PC-3 (cell line): ENCODE measurements around the gene MLIP. TPM values are rescaled to one million over a fixed set of nuclear protein-coding genes. Genes with fewer than 3 reads are reported as not detected.

Experiments used
- ATAC-seq: fragments of 200-7000 bp; cut with Tn5 transposase; 2 replicates; pipeline ENCODE4 v1.9.1; 2020; ENCODE audit warnings: mild to moderate bottlenecking, moderate library complexity
- BruUV-seq: library from RNA; stranded (reverse); fragments of 400-500 nt; replicated peaks from 2 replicates; lab custom pipeline; 2021; lab: Mats Ljungman, UMichigan
- CTCF ChIA-PET: fragments of 300-600 bp; sonication (Branson Sonifier 250); formaldehyde crosslinking; loops from one replicate; lab custom pipeline; 2022; ENCODE audit warnings: antibody characterized with exemption; lab: Charles Lee
- POLR2A ChIA-PET: fragments of 300-600 bp; sonication (Branson Sonifier 250); formaldehyde crosslinking; loops from one replicate; lab custom pipeline; 2022; ENCODE audit warnings: antibody characterized with exemption; ENCODE audit not compliant: unreplicated experiment; lab: Charles Lee
- DNase-seq: peaks from one replicate; pipeline ENCODE4 v3.0.0-alpha.2; 2015
- H2AFZ ChIP-seq: fragments of 300-600 bp; sonication (generic); 2 replicates; pipeline ENCODE4 v1.6.0; 2016; ENCODE audit warnings: antibody characterized with exemption, low read length
- H3F3A ChIP-seq: fragments of 300-600 bp; sonication (generic); one replicate; pipeline ENCODE4 v1.6.0; 2017; ENCODE audit warnings: antibody characterized with exemption, low read length, control low read depth, mild to moderate bottlenecking; ENCODE audit not compliant: unreplicated experiment
- H3K27ac ChIP-seq: fragments of 300-600 bp; sonication (generic); 2 replicates; pipeline ENCODE4 v1.5.1; 2016; ENCODE audit warnings: mild to moderate bottlenecking, low read length
- H3K27me3 ChIP-seq: fragments of 300-600 bp; sonication (generic); 2 replicates; pipeline ENCODE4 v1.6.1; 2016; ENCODE audit warnings: low read length, mixed read lengths
- H3K36me3 ChIP-seq: fragments of 300-600 bp; sonication (generic); 2 replicates; pipeline ENCODE4 v1.6.1; 2016; ENCODE audit warnings: low read depth, mixed run types, low read length, mixed read lengths
- H3K4me1 ChIP-seq: fragments of 300-600 bp; sonication (generic); 2 replicates; pipeline ENCODE4 v1.5.1; 2016; ENCODE audit warnings: low read length; ENCODE audit not compliant: insufficient read depth
- H3K4me2 ChIP-seq: fragments of 300-600 bp; sonication (generic); 2 replicates; pipeline ENCODE4 v1.6.0; 2016; ENCODE audit warnings: low read length
- H3K4me3 ChIP-seq: fragments of 300-600 bp; sonication (generic); 2 replicates; pipeline ENCODE4 v1.5.1; 2016; ENCODE audit warnings: mild to moderate bottlenecking, low read length, mixed read lengths
- H3K79me2 ChIP-seq: fragments of 300-600 bp; sonication (generic); 2 replicates; pipeline ENCODE4 v1.6.1; 2017; ENCODE audit warnings: low read length, mixed read lengths
- H3K9ac ChIP-seq: fragments of 300-600 bp; sonication (generic); 2 replicates; pipeline ENCODE4 v1.6.0; 2016; ENCODE audit warnings: mild to moderate bottlenecking, low read length
- H3K9me2 ChIP-seq: fragments of 300-600 bp; sonication (generic); replicated peaks from 2 replicates; pipeline ENCODE4 v1.6.1; 2016; ENCODE audit warnings: mixed run types, low read length, mixed read lengths
- H3K9me3 ChIP-seq: fragments of 300-600 bp; sonication (generic); 2 replicates; pipeline ENCODE4 v1.6.1; 2016; ENCODE audit warnings: low read length, mixed read lengths
- H4K20me1 ChIP-seq: fragments of 300-600 bp; sonication (generic); 2 replicates; pipeline ENCODE4 v1.6.1; 2016; ENCODE audit warnings: low read length, mixed read lengths
- EZH2 ChIP-seq: fragments of 300-600 bp; sonication (generic); IDR thresholded peaks from one replicate; pipeline ENCODE4 v1.6.1; 2017; ENCODE audit warnings: antibody characterized with exemption, mild to moderate bottlenecking, low read length; ENCODE audit not compliant: unreplicated experiment
- EZH2phosphoT487 ChIP-seq: fragments of 300-600 bp; sonication (generic); IDR thresholded peaks from 2 replicates; pipeline ENCODE4 v1.6.1; 2018; ENCODE audit warnings: mild to moderate bottlenecking, antibody characterized with exemption, low read length, borderline replicate concordance
- intact Hi-C: fragments of 100-400 bp; cut with micrococcal nuclease; formaldehyde crosslinking; loops from 2 replicates; pipeline ENCODE4 v1.9.0; 2023
- total RNA-seq: library from RNA; depleted of rRNA; stranded (reverse); fragments of >200 nt; gene quantifications from 2 replicates; pipeline ENCODE4 v1.2.3, GENCODE V29; 2014
- TF ChIP-seq, protein P1 (sequence below): fragments of 300-600 bp; sonication (generic); conservative IDR thresholded peaks from 2 replicates; pipeline ENCODE4 v1.5.1; 2017; ENCODE audit warnings: antibody characterized with exemption, low read depth, mild to moderate bottlenecking, low read length

MLIP gene
- total RNA-seq, 1 experiment from 2014 or later = not detected

DNA sequence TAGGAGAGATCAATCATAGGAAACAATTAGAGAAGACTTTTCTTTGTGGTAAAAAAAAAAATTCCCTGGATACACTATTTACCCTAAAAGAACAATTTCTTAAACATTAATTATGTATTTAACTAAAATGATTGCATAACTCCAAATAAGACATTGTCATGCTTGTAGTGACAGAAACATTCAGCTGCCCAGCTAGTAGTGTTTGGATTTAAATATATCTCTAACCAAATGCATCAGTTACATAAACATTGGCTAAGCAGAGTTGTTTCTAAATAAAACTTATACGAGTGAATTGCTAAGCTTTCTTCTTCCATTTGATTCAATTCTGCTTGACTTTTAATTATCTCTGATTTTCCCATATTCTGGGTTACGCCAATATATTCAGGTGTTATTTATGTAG, 23.7 kb downstream of the MLIP start:
- ChIA-PET CTCF (no interaction called here), POLR2A (no interaction called here)
- no peaks in the 10 kb centered on the region for H3K36me3 ChIP-seq
- H3K79me2 ChIP-seq = no peaks in the 10 kb centered on the region
- DNase-seq (no peak), ATAC-seq (no peak)
- H3K4me3 ChIP-seq = no peak overlapping the region
- H3K4me2 ChIP-seq = no peak overlapping the region
- H3K27me3 ChIP-seq = no peaks in the 10 kb centered on the region
- no peak for TF ChIP-seq EZH2
- no peak for TF ChIP-seq EZH2phosphoT487
- TF ChIP-seq, protein P1, sequence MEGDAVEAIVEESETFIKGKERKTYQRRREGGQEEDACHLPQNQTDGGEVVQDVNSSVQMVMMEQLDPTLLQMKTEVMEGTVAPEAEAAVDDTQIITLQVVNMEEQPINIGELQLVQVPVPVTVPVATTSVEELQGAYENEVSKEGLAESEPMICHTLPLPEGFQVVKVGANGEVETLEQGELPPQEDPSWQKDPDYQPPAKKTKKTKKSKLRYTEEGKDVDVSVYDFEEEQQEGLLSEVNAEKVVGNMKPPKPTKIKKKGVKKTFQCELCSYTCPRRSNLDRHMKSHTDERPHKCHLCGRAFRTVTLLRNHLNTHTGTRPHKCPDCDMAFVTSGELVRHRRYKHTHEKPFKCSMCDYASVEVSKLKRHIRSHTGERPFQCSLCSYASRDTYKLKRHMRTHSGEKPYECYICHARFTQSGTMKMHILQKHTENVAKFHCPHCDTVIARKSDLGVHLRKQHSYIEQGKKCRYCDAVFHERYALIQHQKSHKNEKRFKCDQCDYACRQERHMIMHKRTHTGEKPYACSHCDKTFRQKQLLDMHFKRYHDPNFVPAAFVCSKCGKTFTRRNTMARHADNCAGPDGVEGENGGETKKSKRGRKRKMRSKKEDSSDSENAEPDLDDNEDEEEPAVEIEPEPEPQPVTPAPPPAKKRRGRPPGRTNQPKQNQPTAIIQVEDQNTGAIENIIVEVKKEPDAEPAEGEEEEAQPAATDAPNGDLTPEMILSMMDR = no peak
- BruUV-seq = no TSS peak
- peaks cover 9% of the 10 kb centered on the region; the same call in 1 of the 2 replicates for H3K4me1 ChIP-seq
- no peaks in the 10 kb centered on the region for H3K9me3 ChIP-seq
- intact Hi-C loops = no loop called here
- H3K27ac ChIP-seq = no peak overlapping the region
- no peak overlapping the region for H2AFZ ChIP-seq
- H3K9me2 ChIP-seq = no peaks in the 10 kb centered on the region
- H4K20me1 ChIP-seq = no peaks in the 10 kb centered on the region
- no peak overlapping the region for H3K9ac ChIP-seq
- no peaks in the 10 kb centered on the region for H3F3A ChIP-seq

GRCh38 chr6:54135665-54136369, 24.6 kb downstream of the MLIP start:
- CTCF ChIA-PET = interaction anchor here (0.6 to 0.7 kb wide), 2 partner anchors 144 to 1044 kb away, joined by 3 read pairs; no protein-coding TSS in a partner anchor
- Histone ChIP-seq H3K4me1 (peaks cover 9% of the 10 kb centered on the region; the same call in 1 of the 2 replicates), H3K79me2 (no peaks in the 10 kb centered on the region), H3K4me2 (peak overlapping the region; percentile 58), H3K4me3 (peak overlapping the region; percentile 52), H3K27ac (no peak overlapping the region), H2AFZ (peak overlapping the region; percentile 71), H3F3A (no peaks in the 10 kb centered on the region), H3K36me3 (no peaks in the 10 kb centered on the region), H3K9me3 (no peaks in the 10 kb centered on the region), H3K9me2 (no peaks in the 10 kb centered on the region), H3K9ac (no peak overlapping the region), H3K27me3 (no peaks in the 10 kb centered on the region), H4K20me1 (no peaks in the 10 kb centered on the region)
- TF ChIP-seq EZH2phosphoT487 (no peak), EZH2 (no peak)
- TF ChIP-seq, protein P1 = no peak
- POLR2A ChIA-PET = no interaction called here
- BruUV-seq = no TSS peak
- ATAC-seq (peak; percentile 81), DNase-seq (peak; percentile 63)
- intact Hi-C loops = no loop called here

- no peak for ATAC-seq
- no peak for DNase-seq
- POLR2A ChIA-PET = no interaction called here
- H3K79me2 ChIP-seq = no peaks in the 10 kb centered on the region
- no peaks in the 10 kb centered on the region for H3K27me3 ChIP-seq
- no TSS peak for BruUV-seq
- intact Hi-C loops = no loop called here
- H3K9ac ChIP-seq = no peak overlapping the region
- TF ChIP-seq, protein P1 = no peak
- no peak for TF ChIP-seq EZH2phosphoT487
- no peak for TF ChIP-seq EZH2
- no peaks in the 10 kb centered on the region for H3K9me2 ChIP-seq
- no peak overlapping the region for H3K4me2 ChIP-seq
- CTCF ChIA-PET = no interaction called here
- no peaks in the 10 kb centered on the region for H3K36me3 ChIP-seq
- no peaks in the 10 kb centered on the region for H3F3A ChIP-seq
- H3K4me3 ChIP-seq = no peak overlapping the region
- no peaks in the 10 kb centered on the region for H4K20me1 ChIP-seq
- H3K27ac ChIP-seq = no peak overlapping the region
- H3K9me3 ChIP-seq = no peaks in the 10 kb centered on the region
- H3K4me1 ChIP-seq = peaks cover 9% of the 10 kb centered on the region; the same call in 1 of the 2 replicates
- H2AFZ ChIP-seq = no peak overlapping the region
Measured at GRCh38 chr6:54138795-54139194, 27.6 kb downstream of the MLIP start.
